K562 (cell line): ENCODE data around the gene ANKRD33. TPM values are rescaled to one million over a fixed set of nuclear protein-coding genes. Genes with fewer than 3 reads are reported as not detected.

Experiments used
- ATAC-seq: fragments of 200-7000 bp; cut with Tn5 transposase; 3 replicates; pipeline ENCODE4 v1.9.1; 2020; ENCODE audit warnings: moderate library complexity
- BruUV-seq: library from RNA; stranded (reverse); fragments of 400-500 nt; replicated peaks from 2 replicates; lab custom pipeline; 2021; lab: Mats Ljungman, UMichigan
- CTCF ChIA-PET: fragments of 300-600 bp; formaldehyde crosslinking; extraction: SDS; loops from one replicate; lab custom pipeline; 2021; ENCODE audit warnings: low intra/inter-chr PET ratio; lab: Yijun Ruan, JAX
- POLR2A ChIA-PET: fragments of 300-600, 350-650 bp; sonication (Branson Sonifier 250); formaldehyde crosslinking; extraction: SDS; loops from one replicate; lab custom pipeline; 2021; ENCODE audit warnings: antibody characterized with exemption, inconsistent platforms; lab: Yijun Ruan, JAX
- DNase-seq, 4 experiments: peaks; one replicate each; pipeline versions ENCODE4 v3.0.0 to v3.0.0-alpha.2; 2011 to 2018; ENCODE audit warnings: low spot score in 3 of 4, mixed read lengths in 3 of 4; ENCODE audit errors: extremely low read depth in 1 of 4
- FAIRE-seq: peaks from 2 replicates; lab custom pipeline; 2011; peaks lifted over from hg19 to GRCh38; lab: Jason Lieb, UNC
- H2AFZ ChIP-seq: 2 replicates; pipeline ENCODE4 v1.6.0; 2011; ENCODE audit warnings: low read depth, low read length, control low read depth, inconsistent platforms
- H3K27ac ChIP-seq: fragments of 200-600 bp; 3 replicates; pipeline ENCODE4 v1.8.0; 2011; ENCODE audit warnings: low read depth, mild to moderate bottlenecking, control low read depth, inconsistent platforms, low read length, moderate library complexity, mixed read lengths; ENCODE audit errors: extremely low read depth
- H3K27me3 ChIP-seq, 2 experiments: fragments of 300-600 bp in 1 of 2; 2 replicates in 1 of 2; 3 replicates in 1 of 2; pipeline versions ENCODE4 v1.6.0 to v1.8.0; 2011; ENCODE audit warnings: inconsistent platforms in 2 of 2, low read length in 2 of 2, mild to moderate bottlenecking in 1 of 2, mixed read lengths in 1 of 2, moderate library complexity in 1 of 2; ENCODE audit not compliant: control insufficient read depth in 2 of 2, insufficient read depth in 2 of 2
- H3K36me3 ChIP-seq: fragments of 300-600 bp; 3 replicates; pipeline ENCODE4 v1.8.0; 2011; ENCODE audit warnings: mild to moderate bottlenecking, low read length, inconsistent platforms; ENCODE audit not compliant: control insufficient read depth, insufficient read depth
- H3K4me1 ChIP-seq, 2 experiments: fragments of 200-600 bp in 1 of 2; replicated peaks in 1 of 2; 2 replicates in 1 of 2; 3 replicates in 1 of 2; pipeline versions ENCODE4 v1.5.1 to v1.8.0; 2011; ENCODE audit warnings: inconsistent platforms in 2 of 2, low read length in 2 of 2, mild to moderate bottlenecking in 1 of 2, mixed read lengths in 1 of 2, moderate library complexity in 1 of 2; ENCODE audit not compliant: control insufficient read depth in 2 of 2, insufficient read depth in 2 of 2
- H3K4me2 ChIP-seq: 2 replicates; pipeline ENCODE4 v1.6.1; 2011; ENCODE audit warnings: low read length, control low read depth, inconsistent platforms, mixed read lengths; ENCODE audit not compliant: insufficient read depth
- H3K4me3 ChIP-seq: fragments of 200-600 bp; sonication (generic), shearing (Covaris generic); 2 replicates; pipeline ENCODE4 v1.5.1; 2016; ENCODE audit warnings: control low read depth, inconsistent platforms
- H3K79me2 ChIP-seq: fragments of 200-600 bp; 3 replicates; pipeline ENCODE4 v1.8.0; 2011; ENCODE audit warnings: low read length, inconsistent platforms; ENCODE audit not compliant: control insufficient read depth, insufficient read depth
- H3K9ac ChIP-seq, 2 experiments: 2 replicates each; pipeline versions ENCODE4 v1.6.0 to v1.6.1; 2011; ENCODE audit warnings: low read depth in 2 of 2, low read length in 2 of 2, control low read depth in 1 of 2, inconsistent platforms in 1 of 2, mild to moderate bottlenecking in 1 of 2, mixed read lengths in 1 of 2; ENCODE audit not compliant: insufficient read depth in 1 of 2
- H3K9me1 ChIP-seq: one replicate; pipeline ENCODE4 v1.6.0; 2011; ENCODE audit warnings: inconsistent platforms, mild to moderate bottlenecking, low read length, moderate library complexity; ENCODE audit not compliant: control insufficient read depth, insufficient read depth
- H3K9me3 ChIP-seq: replicated peaks from 2 replicates; pipeline ENCODE4 v1.5.1; 2011; ENCODE audit warnings: low read depth, low read length, inconsistent platforms; ENCODE audit not compliant: control insufficient read depth, insufficient read depth
- H4K20me1 ChIP-seq: replicated peaks from 2 replicates; pipeline ENCODE4 v1.6.1; 2011; ENCODE audit warnings: low read length, inconsistent platforms, mixed read lengths; ENCODE audit not compliant: control insufficient read depth, insufficient read depth
- CEBPB ChIP-seq: fragments of 450-650 bp; IDR thresholded peaks from 2 replicates; pipeline ENCODE4 v1.6.1; 2016; ENCODE audit warnings: missing genetic modification characterization, missing compliant biosample characterization
- FOXK2 ChIP-seq, 2 experiments: fragments of 450-650 bp; IDR thresholded peaks in 1 of 2; conservative IDR thresholded peaks in 1 of 2; 2 replicates each; pipeline ENCODE4 v1.6.1; 2016; ENCODE audit warnings: low read depth in 2 of 2, mild to moderate bottlenecking in 1 of 2
- HDAC3 ChIP-seq: fragments of 450-650 bp; IDR thresholded peaks from 2 replicates; pipeline ENCODE4 v1.6.1; 2018; ENCODE audit warnings: borderline replicate concordance, mild to moderate bottlenecking, moderate library complexity; ENCODE audit not compliant: partially characterized antibody
- NR1H2 ChIP-seq: sonication (generic); formaldehyde crosslinking; IDR thresholded peaks from 2 replicates; pipeline ENCODE4 v1.4.0; 2020; ENCODE audit warnings: mild to moderate bottlenecking, missing genetic modification reagents
- NR4A1 ChIP-seq, 2 experiments: fragments of 250-450 bp in 1 of 2; fragments of 450-650 bp in 1 of 2; sonication (Bioruptor Pico) in 1 of 2; IDR thresholded peaks; 2 replicates each; pipeline versions ENCODE4 v1.4.0 to v1.6.1; 2016 to 2020; ENCODE audit warnings: mild to moderate bottlenecking in 2 of 2, missing compliant biosample characterization in 1 of 2, missing genetic modification characterization in 1 of 2, moderate library complexity in 1 of 2
- RAD51 ChIP-seq: fragments of 450-650 bp; IDR thresholded peaks from 2 replicates; pipeline ENCODE4 v1.7.1; 2016; ENCODE audit warnings: low read depth, mild to moderate bottlenecking, borderline replicate concordance
- ZNF512 ChIP-seq: IDR thresholded peaks from 2 replicates; pipeline ENCODE4 v1.6.1; 2016; ENCODE audit warnings: missing genetic modification characterization, missing compliant biosample characterization
- ZNF740 ChIP-seq, 3 experiments: fragments of 200-800 bp in 1 of 3; sonication (Bioruptor generic) in 1 of 3; sonication (generic) in 1 of 3; formaldehyde crosslinking in 1 of 3; IDR thresholded peaks; 2 replicates each; pipeline versions ENCODE4 v1.6.1 to v1.8.0; 2016 to 2022; ENCODE audit warnings: mild to moderate bottlenecking in 2 of 3, missing compliant biosample characterization in 2 of 3, missing genetic modification characterization in 2 of 3, missing genetic modification reagents in 1 of 3
- ZNF75A ChIP-seq: fragments of 450-650 bp; formaldehyde crosslinking; IDR thresholded peaks from 2 replicates; pipeline ENCODE4 v1.4.0; 2020; ENCODE audit warnings: mild to moderate bottlenecking
- WGBS: fragments of 100-300 bp; shearing (Covaris generic); methylation state at CpG from one replicate; pipeline ENCODE4 v1.1.6; 2016; ENCODE audit warnings: low coverage, mixed read lengths; ENCODE audit not compliant: insufficient coverage; ENCODE audit errors: missing lambda C conversion rate; 5-methylcytosine and 5-hydroxymethylcytosine counted together
- in situ Hi-C: fragments of 300-500 bp; cut with MboI; formaldehyde crosslinking; loops from 4 replicates; pipeline ENCODE4 v1.15.0; 2018; ENCODE audit warnings: inconsistent platforms, mixed read lengths
- intact Hi-C: fragments of 100-400 bp; cut with micrococcal nuclease; formaldehyde crosslinking; loops from 2 replicates; pipeline ENCODE4 v1.14.2; 2022
- polyA plus RNA-seq, 8 experiments: library from polyadenylated mRNA; depleted of rRNA in 4 of 8; stranded (reverse) in 5 of 8; unstranded in 3 of 8; fragments of >200 nt; fragmentation: Nextera tagmentation in 2 of 8; fragmentation: Illumina TruSeq in 1 of 8; extraction: Ambion mirVana in 2 of 8; extraction: Trizol in 1 of 8; gene quantifications; 2 replicates each; pipeline versions ENCODE4 v1.2.1 to v1.2.3, GENCODE V29; 2011 to 2014; ENCODE audit warnings: inconsistent platforms in 1 of 8, missing spikeins in 1 of 8
- total RNA-seq, 7 experiments: library from RNA; depleted of rRNA in 6 of 7; stranded (reverse); fragments of >200 nt in 6 of 7; fragmentation: Illumina TruSeq in 2 of 7; extraction: Trizol in 2 of 7; gene quantifications; 2 replicates each; pipeline versions ENCODE4 v1.2.1 to v1.2.3, GENCODE V29; 2011 to 2021; ENCODE audit warnings: low replicate concordance in 1 of 7

ANKRD33 gene
- total and polyA plus RNA-seq, 9 of the 15 experiments (the other 6 are each of a cell fraction or from before 2014, with no cell fraction given), result 0.04 to 0.11 (median 0.07) TPM; not detected in 4

GRCh38 chr12:51890133-51890464 is 2.2 kb downstream of the ANKRD33 start:
- in situ Hi-C loops, result loop anchor here (5.0 kb wide), 1 partner anchor 87 kb away; no protein-coding TSS in a partner anchor
- H3K4me1 ChIP-seq, result peaks cover 15 to 26% of the 10 kb centered on the region in 2 experiments
- no peaks in the 10 kb centered on the region for H3K36me3 ChIP-seq
- POLR2A ChIA-PET, result interaction anchor here (0.6 to 1.1 kb wide), 3 partner anchors 15 to 181 kb away, joined by 3 read pairs; no protein-coding TSS in a partner anchor
- H3K4me2 ChIP-seq, result no peak overlapping the region
- DNase-seq (no peak), ATAC-seq (peak; percentile 11), FAIRE-seq (no peak)
- no peak overlapping the region for H2AFZ ChIP-seq
- peak overlapping the region in 1 of 2 experiments; percentile 21; a peak in 1 of 4 replicates for H3K9ac ChIP-seq
- no TSS peak for BruUV-seq
- CTCF ChIA-PET, result no interaction called here
- TF ChIP-seq CEBPB (tag), result 0 out of 2 replicates have a peak, but pooled peaks have one; percentile 27
- no peak for TF ChIP-seq RAD51
- TF ChIP-seq HDAC3, result no peak
- no peaks in the 10 kb centered on the region for H3K9me1 ChIP-seq
- intact Hi-C loops, result no loop called here
- H3K27ac ChIP-seq, result no peak overlapping the region
- H3K9me3 ChIP-seq, result 0 out of 2 replicates have a peak, but pooled peaks cover 2% of the 10 kb centered on the region
- H3K4me3 ChIP-seq, result no peak overlapping the region
- WGBS, result 86% methylated on average over 2 of the region's 2 CpGs
- no peaks in the 10 kb centered on the region for H3K27me3 ChIP-seq
- no peaks in the 10 kb centered on the region for H3K79me2 ChIP-seq
- no peaks in the 10 kb centered on the region for H4K20me1 ChIP-seq

- BruUV-seq, result no TSS peak
- Histone ChIP-seq H3K27ac (no peak overlapping the region), H4K20me1 (no peaks in the 10 kb centered on the region), H3K79me2 (no peaks in the 10 kb centered on the region), H3K4me3 (no peak overlapping the region), H2AFZ (no peak overlapping the region), H3K27me3 (no peaks in the 10 kb centered on the region), H3K9me1 (no peaks in the 10 kb centered on the region), H3K36me3 (no peaks in the 10 kb centered on the region), H3K9me3 (no peaks in the 10 kb centered on the region), H3K4me1 (peaks cover 9 to 31% of the 10 kb centered on the region in 2 experiments), H3K9ac (peak overlapping the region in 1 of 2 experiments; percentile 21; a peak in 1 of 4 replicates), H3K4me2 (no peak overlapping the region)
- no peak for DNase-seq
- 58% methylated on average over 15 of the region's 22 CpGs for WGBS
- intact Hi-C loops (no loop called here), in situ Hi-C loops (loop anchor here (5.0 kb wide), 1 partner anchor 87 kb away; no protein-coding TSS in a partner anchor)
- POLR2A ChIA-PET, result interaction anchor here (1.1 kb wide), 1 partner anchor 15 kb away, joined by 3 read pairs; no protein-coding TSS in a partner anchor
- no peak for FAIRE-seq
- CTCF ChIA-PET, result interaction anchor here (1.5 kb wide), 1 partner anchor 133 kb away, joined by 6 read pairs; no protein-coding TSS in a partner anchor
- ATAC-seq, result no peak
- TF ChIP-seq ZNF512, result no peak
- TF ChIP-seq NR1H2 (CRISPR knock-in tag), result no peak
- no peak for TF ChIP-seq ZNF75A (CRISPR knock-in tag)
- no peak for TF ChIP-seq NR4A1 (CRISPR knock-in tag; IDR thresholded peaks at IDR 0.05)
- no peak for TF ChIP-seq NR4A1 (tag; IDR thresholded peaks at IDR 0.05)
- no peak for TF ChIP-seq FOXK2 (conservative IDR thresholded peaks at IDR 0.05 in 1 of 2, IDR thresholded peaks at IDR 0.05 in 1 of 2; ENCODE audit: low read depth in 2 of 2)
- no peak for TF ChIP-seq ZNF740 (CRISPR knock-in tag; IDR thresholded peaks at IDR 0.05)
- no peak for TF ChIP-seq ZNF740 (tag; IDR thresholded peaks at IDR 0.05)
These were observed 2.7 kb downstream of the ANKRD33 start for GRCh38 chr12:51890511-51891171.
